Ecto neural progenitor cell (in vitro differentiated cells): ENCODE results near the gene SKIDA1.
A peak's percentile ranks its signal among the peaks of the same experiment; 100 is the strongest.

Experiments used
- DNase-seq: peaks from one replicate; pipeline ENCODE4 v3.0.0-alpha.2; 2018; ENCODE audit warnings: low spot score

The SKIDA1 gene

GRCh38 chr10:21529032-21529910, 3.8 kb upstream of the SKIDA1 start:
- DNase-seq: no peak

GRCh38 chr10:21528236-21529031, 3.0 kb upstream of the SKIDA1 start:
- no peak for DNase-seq

- DNase-seq: no peak
These were observed 2.2 kb upstream of the SKIDA1 start for GRCh38 chr10:21527598-21528235.

GRCh38 chr10:21526860-21527597, 1.5 kb upstream of the SKIDA1 start:
- peak; percentile 73 for DNase-seq

- DNase-seq: no peak
These were observed 842 bp upstream of the SKIDA1 start for GRCh38 chr10:21526188-21526859.

GRCh38 chr10:21524526-21525366, 736 bp downstream of the SKIDA1 start:
- no peak for DNase-seq

GRCh38 chr10:21524131-21524525, 1.4 kb downstream of the SKIDA1 start:
- no peak for DNase-seq

- DNase-seq: no peak
These were observed 1.9 kb downstream of the SKIDA1 start for GRCh38 chr10:21523557-21524008.

GRCh38 chr10:21522631-21523406, 2.7 kb downstream of the SKIDA1 start:
- DNase-seq: no peak

- DNase-seq: no peak
These were observed 3.5 kb downstream of the SKIDA1 start for GRCh38 chr10:21521751-21522533.

- no peak for DNase-seq
These were observed 4.5 kb downstream of the SKIDA1 start for GRCh38 chr10:21520949-21521348.

- no peak for DNase-seq
These were observed 5.0 kb downstream of the SKIDA1 start for GRCh38 chr10:21520509-21520908.

GRCh38 chr10:21519941-21520436, 5.5 kb downstream of the SKIDA1 start:
- DNase-seq: no peak

GRCh38 chr10:21519397-21519933, 6.0 kb downstream of the SKIDA1 start:
- no peak for DNase-seq

GRCh38 chr10:21518641-21519396, 6.7 kb downstream of the SKIDA1 start:
- no peak for DNase-seq

GRCh38 chr10:21518149-21518640, 7.3 kb downstream of the SKIDA1 start:
- no peak for DNase-seq
